ENCODE results near the gene IL17RA.

IL17RA gene

DNA sequence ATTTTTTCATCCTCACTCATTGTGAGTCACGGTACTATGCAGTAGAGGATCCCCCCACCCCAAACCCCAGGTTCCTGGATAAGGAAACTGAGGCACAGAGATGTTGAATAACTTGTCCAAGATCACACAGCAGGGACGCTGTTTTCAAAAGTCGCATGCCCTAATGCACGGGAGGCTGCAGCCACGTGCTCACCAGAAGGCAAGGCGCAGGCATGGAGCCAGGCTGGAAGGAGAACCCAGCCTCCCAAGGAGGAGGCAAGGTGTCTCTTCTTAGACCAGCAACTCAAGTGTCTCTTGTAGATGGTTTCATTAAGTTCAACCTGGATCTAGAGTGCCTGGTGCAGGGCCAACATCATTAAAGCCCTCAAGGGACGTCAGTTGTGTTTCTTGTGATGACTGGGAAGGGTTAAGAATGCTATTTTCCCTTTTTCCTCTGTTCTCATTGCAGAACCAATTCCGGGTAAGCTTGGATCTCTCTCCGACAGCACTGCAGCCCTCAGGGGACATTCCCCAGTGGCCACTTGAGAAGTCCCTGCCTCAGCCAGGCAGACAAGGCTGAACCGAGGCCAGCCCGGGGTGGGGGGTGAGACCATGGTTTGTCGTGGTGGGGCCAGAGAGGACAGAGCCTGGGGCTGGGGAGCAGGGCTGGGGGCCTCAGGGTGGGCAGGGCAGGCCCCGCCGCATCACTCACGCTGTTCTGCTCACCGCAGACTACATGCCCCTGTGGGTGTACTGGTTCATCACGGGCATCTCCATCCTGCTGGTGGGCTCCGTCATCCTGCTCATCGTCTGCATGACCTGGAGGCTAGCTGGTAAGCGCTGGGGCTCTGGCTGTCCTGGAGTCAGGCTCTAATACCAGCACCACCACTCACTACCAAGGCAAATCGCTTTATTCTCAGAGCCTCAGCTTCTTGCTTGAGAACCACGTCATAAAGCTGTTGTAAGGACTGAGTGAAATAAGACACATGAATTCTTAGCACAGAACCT, 20.6 kb downstream of the IL17RA start:
- DNase-seq (ENCODE audit: low read depth in 1 of 2, low spot score in 1 of 2), result no peak

DNA sequence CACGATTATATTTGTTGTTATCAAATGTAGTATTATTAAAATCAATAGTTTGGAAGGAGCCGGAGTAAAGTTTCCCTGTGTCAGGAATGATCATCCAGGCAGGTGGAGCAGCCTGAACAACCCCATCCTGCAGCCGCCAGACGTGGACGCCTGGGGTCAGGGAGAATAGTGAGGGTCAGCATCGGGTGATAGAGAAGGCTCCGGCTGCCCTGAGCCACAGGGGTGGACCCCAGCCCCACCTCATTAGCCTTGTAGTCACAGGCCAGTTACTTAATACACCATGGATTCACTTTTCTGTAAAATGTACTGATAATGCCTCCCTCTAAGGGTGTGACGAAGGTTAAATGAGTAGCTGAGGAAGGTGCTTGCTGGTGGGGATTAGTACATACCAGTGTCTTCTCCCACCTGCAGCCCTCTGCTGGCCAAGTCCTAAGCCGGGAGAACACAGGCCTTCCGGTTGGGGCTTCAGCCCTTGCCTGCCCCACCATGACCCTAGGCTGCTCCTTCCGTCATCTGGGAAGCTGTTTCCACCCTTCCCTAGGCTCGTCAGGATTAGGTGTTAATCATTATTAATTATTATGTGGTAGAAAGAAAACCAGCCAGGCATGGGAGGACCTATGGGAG, 21.5 kb downstream of the IL17RA start:
- no peak for DNase-seq (ENCODE audit: low read depth in 1 of 2, low spot score in 1 of 2)

DNA sequence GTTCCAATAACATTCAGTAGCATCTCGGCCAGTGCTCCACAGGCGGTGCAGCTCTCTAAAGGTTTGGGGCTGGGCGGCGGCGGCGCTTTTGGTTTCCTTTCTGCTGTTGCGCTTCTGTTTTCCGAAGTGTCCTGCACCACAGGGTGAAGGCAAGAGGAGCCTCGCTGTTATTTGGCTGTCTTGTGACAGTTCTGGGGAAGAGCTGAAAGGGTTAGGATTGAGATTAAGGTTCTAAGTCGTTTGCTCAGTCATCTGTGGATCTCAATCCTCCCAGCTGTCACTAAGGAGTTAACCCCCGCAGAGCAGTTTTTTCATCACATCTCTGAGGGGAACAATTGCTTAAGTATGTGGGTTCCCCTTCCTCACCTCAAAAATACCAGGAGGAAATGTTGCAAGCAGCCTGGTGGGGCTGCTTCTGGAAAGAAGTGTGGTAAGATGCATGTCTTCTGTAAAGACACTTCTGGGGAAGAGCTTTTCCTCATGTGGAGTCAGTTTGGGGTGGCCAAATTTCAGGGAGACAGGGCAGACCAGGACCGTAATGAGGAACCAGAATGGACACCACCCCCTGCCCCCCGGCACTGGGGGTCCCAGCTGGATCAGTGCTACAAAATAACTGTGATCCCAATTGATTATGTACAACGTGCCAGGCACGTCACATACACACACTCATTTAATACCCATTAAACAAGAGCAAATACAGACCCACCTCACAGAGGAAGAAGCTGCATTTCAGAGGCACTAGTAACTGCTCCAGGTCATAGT, 22.2 kb downstream of the IL17RA start:
- no peak for DNase-seq (ENCODE audit: low read depth in 1 of 2, low spot score in 1 of 2)

DNA sequence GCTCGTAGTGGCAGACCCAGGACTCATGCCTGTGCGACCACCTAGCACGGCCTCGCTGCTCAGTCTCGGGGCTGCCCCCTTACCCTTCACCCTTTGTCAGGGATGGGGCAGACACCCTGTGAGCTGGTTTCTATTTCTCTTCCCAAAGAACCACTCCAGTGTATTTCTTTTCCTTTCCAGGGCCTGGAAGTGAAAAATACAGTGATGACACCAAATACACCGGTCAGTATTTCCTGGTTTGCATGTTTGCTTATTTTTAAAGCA, 22.7 kb downstream of the IL17RA start:
- no peak for DNase-seq (ENCODE audit: low read depth in 1 of 2, low spot score in 1 of 2)

DNA sequence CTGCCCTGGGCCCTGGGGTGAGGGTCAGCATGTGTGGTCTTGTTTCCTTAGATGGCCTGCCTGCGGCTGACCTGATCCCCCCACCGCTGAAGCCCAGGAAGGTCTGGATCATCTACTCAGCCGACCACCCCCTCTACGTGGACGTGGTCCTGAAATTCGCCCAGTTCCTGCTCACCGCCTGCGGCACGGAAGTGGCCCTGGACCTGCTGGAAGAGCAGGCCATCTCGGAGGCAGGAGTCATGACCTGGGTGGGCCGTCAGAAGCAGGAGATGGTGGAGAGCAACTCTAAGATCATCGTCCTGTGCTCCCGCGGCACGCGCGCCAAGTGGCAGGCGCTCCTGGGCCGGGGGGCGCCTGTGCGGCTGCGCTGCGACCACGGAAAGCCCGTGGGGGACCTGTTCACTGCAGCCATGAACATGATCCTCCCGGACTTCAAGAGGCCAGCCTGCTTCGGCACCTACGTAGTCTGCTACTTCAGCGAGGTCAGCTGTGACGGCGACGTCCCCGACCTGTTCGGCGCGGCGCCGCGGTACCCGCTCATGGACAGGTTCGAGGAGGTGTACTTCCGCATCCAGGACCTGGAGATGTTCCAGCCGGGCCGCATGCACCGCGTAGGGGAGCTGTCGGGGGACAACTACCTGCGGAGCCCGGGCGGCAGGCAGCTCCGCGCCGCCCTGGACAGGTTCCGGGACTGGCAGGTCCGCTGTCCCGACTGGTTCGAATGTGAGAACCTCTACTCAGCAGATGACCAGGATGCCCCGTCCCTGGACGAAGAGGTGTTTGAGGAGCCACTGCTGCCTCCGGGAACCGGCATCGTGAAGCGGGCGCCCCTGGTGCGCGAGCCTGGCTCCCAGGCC, 23.7 kb downstream of the IL17RA start:
- no peak for DNase-seq (ENCODE audit: low read depth in 1 of 2, low spot score in 1 of 2)

DNA sequence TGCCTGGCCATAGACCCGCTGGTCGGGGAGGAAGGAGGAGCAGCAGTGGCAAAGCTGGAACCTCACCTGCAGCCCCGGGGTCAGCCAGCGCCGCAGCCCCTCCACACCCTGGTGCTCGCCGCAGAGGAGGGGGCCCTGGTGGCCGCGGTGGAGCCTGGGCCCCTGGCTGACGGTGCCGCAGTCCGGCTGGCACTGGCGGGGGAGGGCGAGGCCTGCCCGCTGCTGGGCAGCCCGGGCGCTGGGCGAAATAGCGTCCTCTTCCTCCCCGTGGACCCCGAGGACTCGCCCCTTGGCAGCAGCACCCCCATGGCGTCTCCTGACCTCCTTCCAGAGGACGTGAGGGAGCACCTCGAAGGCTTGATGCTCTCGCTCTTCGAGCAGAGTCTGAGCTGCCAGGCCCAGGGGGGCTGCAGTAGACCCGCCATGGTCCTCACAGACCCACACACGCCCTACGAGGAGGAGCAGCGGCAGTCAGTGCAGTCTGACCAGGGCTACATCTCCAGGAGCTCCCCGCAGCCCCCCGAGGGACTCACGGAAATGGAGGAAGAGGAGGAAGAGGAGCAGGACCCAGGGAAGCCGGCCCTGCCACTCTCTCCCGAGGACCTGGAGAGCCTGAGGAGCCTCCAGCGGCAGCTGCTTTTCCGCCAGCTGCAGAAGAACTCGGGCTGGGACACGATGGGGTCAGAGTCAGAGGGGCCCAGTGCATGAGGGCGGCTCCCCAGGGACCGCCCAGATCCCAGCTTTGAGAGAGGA, 24.5 kb downstream of the IL17RA start:
- no peak for DNase-seq (ENCODE audit: low read depth in 1 of 2, low spot score in 1 of 2)

DNA sequence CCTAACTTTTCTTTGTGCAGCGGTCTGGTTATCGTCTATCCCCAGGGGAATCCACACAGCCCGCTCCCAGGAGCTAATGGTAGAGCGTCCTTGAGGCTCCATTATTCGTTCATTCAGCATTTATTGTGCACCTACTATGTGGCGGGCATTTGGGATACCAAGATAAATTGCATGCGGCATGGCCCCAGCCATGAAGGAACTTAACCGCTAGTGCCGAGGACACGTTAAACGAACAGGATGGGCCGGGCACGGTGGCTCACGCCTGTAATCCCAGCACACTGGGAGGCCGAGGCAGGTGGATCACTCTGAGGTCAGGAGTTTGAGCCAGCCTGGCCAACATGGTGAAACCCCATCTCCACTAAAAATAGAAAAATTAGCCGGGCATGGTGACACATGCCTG, 25.2 kb downstream of the IL17RA start:
- DNase-seq (ENCODE audit: low read depth in 1 of 2, low spot score in 1 of 2), result no peak

DNA sequence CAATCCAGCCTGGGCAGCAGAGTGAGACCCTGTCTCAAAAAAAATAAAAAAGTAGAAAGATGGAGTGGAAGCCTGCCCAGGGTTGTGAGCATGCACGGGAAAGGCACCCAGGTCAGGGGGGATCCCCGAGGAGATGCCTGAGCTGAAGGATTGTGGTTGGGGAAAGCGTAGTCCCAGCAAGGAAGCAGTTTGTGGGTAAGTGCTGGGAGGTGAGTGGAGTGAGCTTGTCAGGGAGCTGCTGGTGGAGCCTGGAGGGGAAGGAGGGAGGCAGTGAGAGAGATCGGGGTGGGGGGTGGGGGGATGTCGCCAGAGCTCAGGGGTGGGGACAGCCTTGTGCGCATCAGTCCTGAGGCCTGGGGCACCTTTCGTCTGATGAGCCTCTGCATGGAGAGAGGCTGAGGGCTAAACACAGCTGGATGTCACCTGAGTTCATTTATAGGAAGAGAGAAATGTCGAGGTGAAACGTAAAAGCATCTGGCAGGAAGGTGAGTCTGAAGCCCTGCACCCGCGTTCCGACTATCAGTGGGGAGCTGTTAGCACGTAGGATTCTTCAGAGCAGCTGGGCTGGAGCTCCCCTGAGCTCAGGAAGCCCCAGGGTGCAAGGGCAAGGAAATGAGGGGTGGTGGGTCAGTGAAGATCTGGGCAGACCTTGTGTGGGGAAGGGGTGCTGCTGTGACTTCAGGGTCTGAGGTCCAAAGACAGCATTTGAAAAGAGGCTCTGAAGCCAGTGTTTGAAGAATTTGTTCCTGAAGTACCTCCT, 26.2 kb downstream of the IL17RA start:
- no peak for DNase-seq (ENCODE audit: low read depth in 1 of 2, low spot score in 1 of 2)

DNA sequence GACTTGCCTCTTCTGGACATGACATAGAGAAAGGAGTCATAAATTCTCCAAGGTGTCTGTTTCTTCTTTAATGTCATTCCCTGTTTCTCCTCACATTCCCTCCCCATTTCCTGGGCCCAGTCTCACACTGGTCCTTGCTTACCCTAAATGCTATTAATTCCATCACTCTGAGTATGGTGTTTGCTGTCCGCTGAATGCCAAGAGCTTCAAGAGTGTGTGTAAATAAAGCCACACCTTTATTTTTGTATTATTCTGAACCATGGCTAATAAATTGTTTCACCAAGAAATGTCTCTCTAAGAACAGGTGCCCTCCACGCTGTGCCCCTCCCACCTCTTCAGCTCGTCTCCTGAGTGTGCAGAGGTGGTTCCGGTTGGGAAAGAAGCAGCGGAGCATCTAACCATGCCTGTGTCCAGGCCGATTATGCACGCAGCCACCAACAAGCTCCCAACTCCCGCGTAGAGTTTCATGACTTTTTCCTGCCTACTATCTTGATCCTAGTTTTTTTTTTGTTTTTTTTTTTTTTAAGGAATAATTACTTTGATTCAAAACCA, 27.8 kb downstream of the IL17RA start:
- DNase-seq (ENCODE audit: low read depth in 1 of 2, low spot score in 1 of 2), result no peak

DNA sequence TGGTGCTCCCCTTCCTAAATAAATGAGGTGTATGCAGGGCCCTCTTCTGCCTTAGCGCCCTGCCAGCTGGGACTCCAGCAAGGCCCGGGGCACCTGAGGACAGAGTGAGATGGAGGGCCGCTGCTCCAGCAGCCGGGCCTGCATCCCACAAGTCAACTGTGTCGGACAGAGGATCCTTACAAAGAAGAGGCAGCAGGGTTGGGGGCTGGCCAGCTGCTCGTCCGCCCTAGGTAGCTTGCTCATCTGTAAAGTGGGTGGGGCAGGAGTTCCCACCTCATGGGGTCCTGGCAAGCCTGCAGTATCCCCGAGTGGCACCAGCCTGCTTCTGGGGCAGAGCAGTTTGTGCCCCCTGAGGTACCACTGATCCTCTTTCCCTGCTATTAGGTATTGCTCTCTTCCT, 28.8 kb downstream of the IL17RA start:
- no peak for DNase-seq (ENCODE audit: low read depth in 1 of 2, low spot score in 1 of 2)

DNA sequence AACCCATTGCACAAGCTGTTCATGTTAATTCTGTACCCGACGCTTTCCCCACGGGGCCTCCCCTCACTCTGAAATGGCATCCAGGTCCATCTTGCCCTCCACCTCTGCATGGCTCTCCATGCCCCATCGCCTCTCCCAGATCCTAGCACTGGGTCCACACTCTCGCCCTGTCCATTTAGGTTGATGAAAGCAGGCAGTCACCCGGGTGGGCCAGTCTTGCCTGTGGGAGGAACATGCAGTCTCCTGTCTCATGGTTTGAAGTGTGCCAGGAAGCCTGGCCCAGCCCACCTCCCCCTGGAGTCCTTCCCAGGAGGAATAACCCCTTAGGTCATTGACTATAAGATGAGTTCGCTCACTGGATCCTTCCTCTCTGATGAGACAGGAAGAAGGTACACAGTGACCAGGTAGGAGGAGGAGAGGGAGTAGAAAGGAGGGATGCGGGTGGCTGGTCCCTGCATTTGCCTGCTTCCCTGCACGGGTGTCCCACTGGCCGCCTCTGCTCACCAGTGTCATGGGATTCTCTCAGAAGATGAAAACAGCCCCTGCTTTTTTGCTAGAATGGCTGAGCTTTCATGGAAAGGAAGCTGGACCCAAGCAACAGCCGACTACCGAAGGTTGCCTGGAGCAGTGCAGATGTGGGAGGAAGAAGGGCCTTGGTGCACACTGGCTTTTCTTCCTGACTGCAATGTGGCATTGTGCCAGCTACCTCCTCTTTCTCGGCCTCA, 29.5 kb downstream of the IL17RA start:
- DNase-seq (ENCODE audit: low read depth in 1 of 2, low spot score in 1 of 2), result no peak

DNA sequence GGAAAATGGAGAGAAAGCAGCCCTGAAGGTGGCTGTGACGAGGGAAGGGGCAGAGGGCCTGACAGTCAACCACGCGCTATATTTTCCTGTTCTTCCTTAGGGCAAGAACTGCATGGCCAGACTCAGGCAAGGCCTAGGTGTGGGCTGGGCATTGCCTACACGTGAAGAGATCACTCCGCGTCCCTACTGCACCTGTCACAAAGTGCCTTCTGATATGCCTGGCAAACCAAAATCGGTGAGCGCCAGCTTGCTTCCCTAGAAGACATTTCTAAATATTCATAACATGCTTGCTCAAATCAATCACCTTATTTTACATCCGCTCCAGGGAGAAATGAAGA, 30.1 kb downstream of the IL17RA start:
- no peak for DNase-seq (ENCODE audit: low read depth in 1 of 2, low spot score in 1 of 2)

DNA sequence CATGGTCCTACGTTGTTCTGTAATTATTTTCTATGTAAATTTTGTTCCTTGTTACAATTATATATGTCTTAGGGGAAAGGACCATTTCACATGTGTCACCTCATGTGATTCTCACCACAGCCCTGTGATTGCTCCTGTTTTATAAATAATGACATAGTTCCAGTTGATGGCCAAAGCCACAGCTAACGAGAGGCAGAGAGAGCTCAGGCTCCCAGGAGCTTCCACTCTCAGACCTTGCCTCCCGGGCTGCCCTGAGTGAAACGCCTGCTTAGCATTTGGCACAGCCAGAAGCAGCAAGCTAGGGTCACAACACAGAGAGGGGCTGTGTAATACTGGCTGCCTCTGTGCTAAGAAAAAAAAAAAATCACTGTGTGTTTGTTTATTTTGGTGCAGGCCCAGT, 30.4 kb downstream of the IL17RA start:
- no peak for DNase-seq (ENCODE audit: low read depth in 1 of 2, low spot score in 1 of 2)

DNA sequence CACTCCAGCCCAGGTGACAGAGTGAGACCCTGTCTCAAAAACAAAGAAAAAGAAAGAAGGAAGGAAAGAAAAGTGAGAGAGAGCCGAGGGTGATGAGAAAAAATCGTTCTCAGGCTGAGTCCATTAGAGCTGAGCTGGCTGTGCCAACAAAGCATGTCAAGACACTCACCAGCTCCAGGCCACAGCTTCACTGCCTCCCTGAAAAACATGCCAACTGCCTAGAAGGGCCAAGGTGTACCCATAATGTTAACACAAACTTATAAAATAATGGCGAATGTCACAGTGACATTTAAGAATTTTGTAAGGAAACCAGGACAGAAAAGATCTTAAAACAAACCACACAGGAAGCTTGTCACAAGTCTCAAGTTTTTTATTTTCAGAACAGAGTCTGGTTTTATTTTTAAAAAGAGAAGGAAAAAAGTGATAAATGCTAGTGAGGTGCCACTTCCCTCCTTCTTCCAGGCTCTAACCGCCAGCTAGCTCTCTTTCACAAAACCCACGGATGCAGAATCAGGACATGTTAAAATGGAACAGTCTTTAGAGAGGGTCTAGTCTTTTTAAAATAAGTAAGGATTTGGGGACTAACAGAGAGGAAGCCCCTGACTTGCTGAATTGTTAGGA, 31.3 kb downstream of the IL17RA start:
- no peak for DNase-seq (ENCODE audit: low read depth in 1 of 2, low spot score in 1 of 2)

DNA sequence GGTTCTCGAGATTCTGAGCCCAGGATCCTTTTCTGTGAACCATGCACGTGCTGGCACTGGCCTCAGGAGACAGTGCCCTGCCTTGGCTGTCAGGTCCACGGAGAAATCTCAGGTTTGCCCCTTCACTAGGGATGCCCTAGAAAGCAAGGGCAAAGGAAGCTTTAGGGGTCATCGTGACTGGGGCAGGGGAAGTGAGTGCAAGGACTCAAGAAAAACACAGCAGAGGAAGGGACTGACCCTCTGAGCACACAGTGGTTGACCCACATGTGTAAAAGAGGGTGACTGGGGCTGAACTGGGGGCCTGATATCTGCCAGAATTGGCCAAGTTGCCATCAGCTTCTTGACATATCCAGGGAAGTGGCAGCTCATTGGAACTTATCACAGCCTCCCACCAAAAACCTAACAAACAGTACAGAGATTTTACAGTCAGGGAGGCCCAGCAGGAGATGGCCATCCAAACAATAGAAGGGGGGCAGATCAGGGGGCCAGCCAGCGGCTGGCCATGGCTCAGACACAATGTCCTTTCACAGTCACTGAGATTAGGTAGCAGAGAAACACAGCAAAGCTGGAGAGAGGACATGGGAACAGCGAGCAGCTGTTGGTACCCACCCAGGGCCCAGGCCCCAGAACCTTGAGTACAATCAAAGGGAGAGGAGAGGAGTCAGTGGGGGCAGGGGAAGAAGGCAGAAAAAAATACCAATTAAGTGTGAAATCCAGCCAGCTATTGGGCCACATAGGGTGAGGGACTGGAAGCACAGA, 32.0 kb downstream of the IL17RA start:
- no peak for DNase-seq (ENCODE audit: low read depth in 1 of 2, low spot score in 1 of 2)

DNA sequence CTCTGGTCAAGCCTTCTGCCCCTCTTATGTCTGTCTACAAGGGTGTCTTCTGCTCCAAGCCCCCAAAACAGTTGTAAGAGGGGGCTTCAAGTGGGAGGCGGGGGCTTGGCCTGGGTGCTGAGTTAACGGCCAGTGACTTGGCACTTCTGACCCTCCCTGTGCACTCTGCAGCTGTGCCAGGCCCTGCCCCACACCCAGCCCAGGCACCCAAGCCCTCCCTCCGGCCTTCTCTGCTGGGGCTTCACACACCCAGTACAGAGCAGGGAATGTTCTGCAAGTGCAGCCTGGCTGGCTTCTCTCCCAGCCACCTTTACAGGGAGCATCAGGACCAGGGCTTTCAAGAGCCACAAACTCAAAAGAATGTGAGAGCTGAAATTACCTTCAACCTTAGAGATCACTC, 32.6 kb downstream of the IL17RA start:
- DNase-seq (ENCODE audit: low read depth in 1 of 2, low spot score in 1 of 2), result no peak

DNA sequence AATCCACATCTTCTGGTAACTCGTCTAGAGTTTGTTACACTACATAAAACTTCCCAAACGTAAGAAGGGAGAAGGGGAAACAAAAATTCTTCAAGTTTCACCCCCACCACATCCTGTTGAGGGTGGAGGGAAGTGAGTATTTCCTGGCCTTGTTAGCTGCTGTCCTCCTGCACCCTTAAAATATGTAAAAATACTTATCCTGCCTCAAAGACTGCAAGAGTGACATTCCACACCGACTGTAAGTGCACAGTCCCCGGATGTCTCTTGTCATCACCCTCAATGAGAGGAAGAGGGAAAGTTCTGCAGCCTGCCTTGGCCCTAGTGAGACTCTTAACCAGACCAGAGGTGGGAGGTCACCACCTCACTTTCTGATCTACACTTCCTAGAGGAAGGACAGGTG, 33.1 kb downstream of the IL17RA start:
- DNase-seq (ENCODE audit: low read depth in 1 of 2, low spot score in 1 of 2), result no peak

DNA sequence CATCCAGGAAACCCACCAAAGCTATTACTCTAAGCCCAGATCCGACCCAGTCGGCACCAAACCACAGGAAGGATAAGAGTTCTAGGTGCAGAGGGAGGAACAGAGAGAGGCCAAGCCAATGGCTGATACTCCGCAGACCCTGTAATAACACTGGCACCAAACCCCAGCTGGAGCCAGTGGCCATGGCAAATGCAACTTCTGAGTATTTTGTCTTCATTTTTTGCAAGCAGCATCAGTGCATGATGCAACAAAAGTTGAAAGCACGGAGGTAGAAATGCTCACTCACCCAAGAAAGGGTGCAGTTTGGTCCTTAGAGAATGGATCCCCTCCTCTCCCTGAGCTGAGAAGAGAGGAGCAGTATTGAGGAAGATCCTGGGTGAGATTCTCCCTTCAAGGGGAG, 33.5 kb downstream of the IL17RA start:
- no peak for DNase-seq (ENCODE audit: low read depth in 1 of 2, low spot score in 1 of 2)

Data from activated CD4-positive, alpha-beta T cell treated with anti-CD3 and anti-CD28 coated beads, Interleukin-2, amount 50 U/mL, for 24 hours (primary cell).